ENCODE results near the gene MFAP2. TPM values are rescaled to one million over a fixed set of nuclear protein-coding genes. Genes with fewer than 3 reads are reported as not detected.

Gene MFAP2
- total and polyA plus RNA-seq, 2 of the 8 experiments (the other 6 are each of a cell fraction or from before 2014, with no cell fraction given): 172 to 326 TPM

DNA sequence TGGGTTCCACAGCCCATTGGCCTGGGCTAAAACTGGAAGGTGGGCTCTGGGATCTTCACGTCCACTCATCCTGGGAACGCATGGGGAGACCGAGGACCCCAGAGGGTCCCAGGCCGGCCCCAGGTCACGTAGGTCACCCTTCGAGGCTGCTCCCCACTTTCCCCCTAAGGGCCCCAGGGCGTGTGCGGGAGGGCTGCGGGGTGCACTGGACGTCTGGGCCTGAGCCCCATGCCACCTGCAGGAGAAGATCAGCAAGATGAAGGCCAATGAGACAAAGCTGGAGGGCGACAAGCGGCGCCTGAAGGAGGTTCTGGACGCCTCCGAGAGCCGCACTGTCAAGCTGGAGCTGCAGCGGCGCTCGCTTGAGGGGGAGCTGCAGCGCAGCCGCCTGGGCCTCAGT is 12.5 kb downstream of the MFAP2 start (continued):
- no peak for TF ChIP-seq EZH2 (IDR thresholded peaks at IDR 0.05; ENCODE audit: low read depth, low read length, severe bottlenecking)
